Gastrocnemius medialis (tissue), 4 donors: Measurements from ENCODE around the gene MFSD11. TPM values are rescaled to one million over a fixed set of nuclear protein-coding genes. Genes with fewer than 3 reads are reported as not detected.
A peak's percentile ranks its signal among the peaks of the same experiment; 100 is the strongest.

Source experiments
- ATAC-seq, 2 donors: fragments of 150-250 bp; one replicate each; pipeline ENCODE4 v1.9.1; 2016
- DNase-seq, 2 donors: peaks; one replicate each; pipeline ENCODE4 v3.0.0-alpha.2; 2019
- H3K27ac ChIP-seq, 4 donors: fragments of 200-600 bp; sonication (generic); 1 replicate in 1 of 4; 2 replicates in 3 of 4; pipeline ENCODE4 v1.5.1; 2016 to 2018; ENCODE audit warnings: mild to moderate bottlenecking in 2 of 4, moderate library complexity in 1 of 4
- H3K27me3 ChIP-seq, 3 donors: fragments of 200-600 bp; sonication (generic) in 2 of 3; 1 replicate in 1 of 3; 2 replicates in 2 of 3; pipeline versions ENCODE4 v1.5.1 to v1.6.0; 2016 to 2019; ENCODE audit warnings: mild to moderate bottlenecking in 1 of 3, moderate library complexity in 1 of 3
- H3K36me3 ChIP-seq, 2 donors: fragments of 200-600 bp; sonication (generic) in 1 of 2; one replicate each; pipeline ENCODE4 v1.5.1; 2017 to 2018
- H3K4me1 ChIP-seq, 2 donors: fragments of 200-600 bp; sonication (generic) in 1 of 2; one replicate each; pipeline ENCODE4 v1.5.1; 2016 to 2017; ENCODE audit warnings: mild to moderate bottlenecking in 2 of 2
- H3K4me3 ChIP-seq, 4 donors: fragments of 200-600 bp; sonication (generic) in 3 of 4; 1 replicate in 1 of 4; 2 replicates in 3 of 4; pipeline ENCODE4 v1.5.1; 2016 to 2019; ENCODE audit warnings: mild to moderate bottlenecking in 2 of 4
- H3K9me3 ChIP-seq, 3 donors: fragments of 200-600 bp; sonication (generic) in 2 of 3; 1 replicate in 1 of 3; 2 replicates in 2 of 3; pipeline ENCODE4 v1.5.1; 2016 to 2019
- POLR2A ChIP-seq, 2 donors: fragments of 450-650 bp; IDR thresholded peaks; one replicate each; pipeline ENCODE4 v1.6.1; 2017; ENCODE audit warnings: antibody characterized with exemption in 2 of 2, mild to moderate bottlenecking in 2 of 2, moderate library complexity in 2 of 2
- in situ Hi-C, 4 donors: fragments of 200-750 bp; cut with MboI; loops; one replicate each; pipeline versions ENCODE4 v1.15.0 to v1.8.0; 2017; ENCODE audit warnings: low sequenced_read_pairs in 4 of 4
- intact Hi-C: fragments of 100-400 bp; cut with DNase I; formaldehyde crosslinking; loops from one replicate; pipeline ENCODE4 v1.15.1; 2023; ENCODE audit warnings: low total_unique reads
- total RNA-seq, 4 donors: library from RNA; depleted of rRNA; stranded (reverse); fragments of >200 nt; gene quantifications; one replicate each; pipeline versions ENCODE4 v1.1.0 to v1.2.3, GENCODE V29; 2016
- TF ChIP-seq, protein P1 (sequence below), 5 experiments: fragments of 450-650 bp in 3 of 5; fragments of 200-600 bp in 2 of 5; sonication (generic) in 2 of 5; IDR thresholded peaks in 4 of 5; conservative IDR thresholded peaks in 1 of 5; 1 replicate in 4 of 5; 2 replicates in 1 of 5; pipeline ENCODE4 v1.5.1; 2016 to 2019; ENCODE audit warnings: antibody characterized with exemption in 5 of 5, mild to moderate bottlenecking in 3 of 5, moderate library complexity in 3 of 5

The MFSD11 gene
- total RNA-seq, 4 donors from 2014 or later: 14.0 to 24.2 (median 19.5) TPM

GRCh38 chr17:76755285-76755684 lies 17.4 kb downstream of the MFSD11 start:
- TF ChIP-seq, protein P1, sequence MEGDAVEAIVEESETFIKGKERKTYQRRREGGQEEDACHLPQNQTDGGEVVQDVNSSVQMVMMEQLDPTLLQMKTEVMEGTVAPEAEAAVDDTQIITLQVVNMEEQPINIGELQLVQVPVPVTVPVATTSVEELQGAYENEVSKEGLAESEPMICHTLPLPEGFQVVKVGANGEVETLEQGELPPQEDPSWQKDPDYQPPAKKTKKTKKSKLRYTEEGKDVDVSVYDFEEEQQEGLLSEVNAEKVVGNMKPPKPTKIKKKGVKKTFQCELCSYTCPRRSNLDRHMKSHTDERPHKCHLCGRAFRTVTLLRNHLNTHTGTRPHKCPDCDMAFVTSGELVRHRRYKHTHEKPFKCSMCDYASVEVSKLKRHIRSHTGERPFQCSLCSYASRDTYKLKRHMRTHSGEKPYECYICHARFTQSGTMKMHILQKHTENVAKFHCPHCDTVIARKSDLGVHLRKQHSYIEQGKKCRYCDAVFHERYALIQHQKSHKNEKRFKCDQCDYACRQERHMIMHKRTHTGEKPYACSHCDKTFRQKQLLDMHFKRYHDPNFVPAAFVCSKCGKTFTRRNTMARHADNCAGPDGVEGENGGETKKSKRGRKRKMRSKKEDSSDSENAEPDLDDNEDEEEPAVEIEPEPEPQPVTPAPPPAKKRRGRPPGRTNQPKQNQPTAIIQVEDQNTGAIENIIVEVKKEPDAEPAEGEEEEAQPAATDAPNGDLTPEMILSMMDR (IDR thresholded peaks at IDR 0.05 in 4 of 5, conservative IDR thresholded peaks at IDR 0.05 in 1 of 5): no peak
- no peak for TF ChIP-seq POLR2A (IDR thresholded peaks at IDR 0.05)
- peaks cover 0 to 67% of the 10 kb centered on the region in 2 donors for H3K36me3 ChIP-seq
- ATAC-seq (no peak), DNase-seq (no peak)
- intact Hi-C loops: no loop called here
- H3K4me3 ChIP-seq: no peak overlapping the region
- H3K27ac ChIP-seq: no peak overlapping the region
- no peaks in the 10 kb centered on the region for H3K4me1 ChIP-seq
- H3K27me3 ChIP-seq: no peaks in the 10 kb centered on the region
- in situ Hi-C loops: no loop called here
- no peaks in the 10 kb centered on the region for H3K9me3 ChIP-seq

DNA sequence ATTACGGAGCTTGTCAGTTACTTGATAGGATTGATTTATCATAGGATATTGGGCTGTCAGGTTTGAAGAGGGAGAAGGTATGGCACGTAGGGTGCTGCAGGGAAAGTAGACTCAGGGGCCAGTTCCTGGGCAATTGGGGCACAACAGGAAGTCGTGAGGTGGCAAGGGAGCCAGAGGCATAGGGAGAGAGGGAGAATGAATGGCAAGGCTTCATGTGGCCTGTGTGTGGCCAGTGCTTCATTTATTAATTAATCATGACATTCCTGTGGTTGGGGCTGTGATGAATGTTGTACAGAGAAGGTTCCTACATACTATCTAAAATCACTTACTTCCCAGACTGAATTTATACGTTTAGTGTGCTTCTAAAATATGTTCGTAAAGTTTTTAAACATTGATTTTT lies 19.3 kb downstream of the MFSD11 start:
- H3K27ac ChIP-seq: no peak overlapping the region
- H3K27me3 ChIP-seq: no peaks in the 10 kb centered on the region
- peaks cover 0 to 71% of the 10 kb centered on the region in 2 donors for H3K36me3 ChIP-seq
- in situ Hi-C loops: no loop called here
- no peak overlapping the region for H3K4me3 ChIP-seq
- TF ChIP-seq POLR2A (IDR thresholded peaks at IDR 0.05): no peak
- H3K4me1 ChIP-seq: no peaks in the 10 kb centered on the region
- DNase-seq: no peak
- intact Hi-C loops: no loop called here
- ATAC-seq: no peak
- H3K9me3 ChIP-seq: no peaks in the 10 kb centered on the region

DNA sequence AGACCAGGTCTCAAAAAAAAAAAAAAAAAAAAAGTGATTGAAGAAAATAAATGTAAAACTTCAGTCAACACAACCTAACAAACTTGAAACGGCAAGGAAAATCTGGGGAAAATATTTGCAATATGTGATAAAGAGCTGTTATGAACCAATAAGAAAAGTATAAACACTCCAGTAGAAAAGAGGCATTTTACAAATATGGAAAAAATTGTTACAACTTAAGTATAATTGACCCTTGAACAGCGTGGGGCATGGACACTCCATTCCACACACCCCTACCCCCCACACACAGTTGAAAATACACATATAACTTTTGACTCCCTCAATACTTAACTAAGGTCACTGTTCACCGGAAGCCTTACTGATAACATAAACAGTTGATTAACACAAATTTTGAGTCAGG lies 20.7 kb downstream of the MFSD11 start:
- H3K4me1 ChIP-seq: no peaks in the 10 kb centered on the region
- DNase-seq: no peak
- intact Hi-C loops: no loop called here
- no peak overlapping the region for H3K4me3 ChIP-seq
- no peak overlapping the region for H3K27ac ChIP-seq
- ATAC-seq: no peak
- in situ Hi-C loops: no loop called here
- H3K36me3 ChIP-seq: peaks cover 0 to 64% of the 10 kb centered on the region in 2 donors
- TF ChIP-seq, protein P1 (IDR thresholded peaks at IDR 0.05 in 4 of 5, conservative IDR thresholded peaks at IDR 0.05 in 1 of 5): no peak
- TF ChIP-seq POLR2A (IDR thresholded peaks at IDR 0.05): no peak
- H3K9me3 ChIP-seq: no peaks in the 10 kb centered on the region
- no peaks in the 10 kb centered on the region for H3K27me3 ChIP-seq

GRCh38 chr17:76772842-76773525 lies 35.1 kb downstream of the MFSD11 start:
- Histone ChIP-seq H3K36me3 (peaks cover 0 to 65% of the 10 kb centered on the region in 2 donors), H3K9me3 (no peaks in the 10 kb centered on the region), H3K27me3 (no peaks in the 10 kb centered on the region), H3K4me3 (no peak overlapping the region), H3K27ac (peak overlapping the region in 1 of 4 donors; percentile 39), H3K4me1 (no peaks in the 10 kb centered on the region)
- ATAC-seq (peak in 1 of 2 donors; percentile 14), DNase-seq (no peak)
- TF ChIP-seq, protein P1 (IDR thresholded peaks at IDR 0.05 in 4 of 5, conservative IDR thresholded peaks at IDR 0.05 in 1 of 5): no peak
- no peak for TF ChIP-seq POLR2A (IDR thresholded peaks at IDR 0.05)
- in situ Hi-C loops: no loop called here
- intact Hi-C loops: no loop called here

DNA sequence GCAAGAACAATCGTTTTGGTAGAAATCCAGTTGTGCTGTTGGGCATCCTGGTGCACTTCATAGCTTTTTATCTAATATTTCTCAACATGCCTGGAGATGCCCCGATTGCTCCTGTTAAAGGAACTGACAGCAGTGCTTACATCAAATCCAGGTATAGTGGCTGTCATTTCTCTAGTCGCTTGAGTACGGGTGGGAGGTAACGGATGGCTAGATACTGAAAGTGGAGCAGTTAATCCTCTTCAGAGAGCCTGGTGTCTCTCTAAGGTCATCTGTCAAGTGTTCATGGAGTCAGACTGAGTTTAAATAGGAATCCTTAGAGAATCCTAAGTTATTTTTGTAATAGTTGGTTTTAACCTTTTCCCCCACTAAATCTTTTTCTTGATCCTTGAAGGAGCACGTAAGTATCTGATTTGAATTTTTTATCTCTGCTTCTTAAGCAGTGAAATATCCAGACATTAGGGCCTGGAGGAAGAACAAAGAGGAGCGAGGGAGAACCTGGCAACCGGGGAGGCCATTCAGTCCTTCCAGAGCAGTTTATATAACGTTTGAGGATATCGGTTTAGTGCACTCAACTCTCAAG lies 37.2 kb downstream of the MFSD11 start:
- Histone ChIP-seq H3K9me3 (no peaks in the 10 kb centered on the region), H3K4me3 (no peak overlapping the region), H3K27me3 (no peaks in the 10 kb centered on the region), H3K4me1 (no peaks in the 10 kb centered on the region), H3K36me3 (peaks cover 2 to 58% of the 10 kb centered on the region in 2 donors), H3K27ac (no peak overlapping the region)
- DNase-seq (no peak), ATAC-seq (no peak)
- intact Hi-C loops (no loop called here), in situ Hi-C loops (no loop called here)
- TF ChIP-seq POLR2A (IDR thresholded peaks at IDR 0.05): no peak
